NCI-H748 treated with DMSO at 0.1 percent for 48 hours (cell line): ENCODE results near the gene ZNF837.
A peak's percentile ranks its signal among the peaks of the same experiment; 100 is the strongest.
"Not testable (repeated sequence)": the region's sequence is repeated elsewhere in the genome, so short reads cannot be mapped to it uniquely, and the experiment has no call there.

Experiments
- DNase-seq: peaks from one replicate; lab custom pipeline; 2025; lab: John Stamatoyannopoulos, UW

ZNF837 gene

DNA sequence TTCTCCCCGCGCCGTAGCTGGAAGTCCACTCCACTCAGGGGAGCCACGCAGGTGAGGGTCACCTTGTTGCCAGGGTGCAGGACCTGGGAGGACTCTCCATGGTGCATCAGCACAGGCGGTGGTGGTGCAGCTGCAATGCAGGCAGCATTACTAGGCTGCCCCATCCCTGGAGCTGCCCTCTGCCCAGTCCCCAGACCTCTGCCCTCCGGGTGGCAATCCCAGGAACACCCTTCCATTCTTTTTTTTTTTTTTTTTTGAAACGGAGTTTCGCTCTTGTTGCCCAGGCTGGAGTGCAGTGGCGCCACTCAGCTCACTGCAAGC is 29.3 kb downstream of the ZNF837 start:
- DNase-seq, result no peak

DNA sequence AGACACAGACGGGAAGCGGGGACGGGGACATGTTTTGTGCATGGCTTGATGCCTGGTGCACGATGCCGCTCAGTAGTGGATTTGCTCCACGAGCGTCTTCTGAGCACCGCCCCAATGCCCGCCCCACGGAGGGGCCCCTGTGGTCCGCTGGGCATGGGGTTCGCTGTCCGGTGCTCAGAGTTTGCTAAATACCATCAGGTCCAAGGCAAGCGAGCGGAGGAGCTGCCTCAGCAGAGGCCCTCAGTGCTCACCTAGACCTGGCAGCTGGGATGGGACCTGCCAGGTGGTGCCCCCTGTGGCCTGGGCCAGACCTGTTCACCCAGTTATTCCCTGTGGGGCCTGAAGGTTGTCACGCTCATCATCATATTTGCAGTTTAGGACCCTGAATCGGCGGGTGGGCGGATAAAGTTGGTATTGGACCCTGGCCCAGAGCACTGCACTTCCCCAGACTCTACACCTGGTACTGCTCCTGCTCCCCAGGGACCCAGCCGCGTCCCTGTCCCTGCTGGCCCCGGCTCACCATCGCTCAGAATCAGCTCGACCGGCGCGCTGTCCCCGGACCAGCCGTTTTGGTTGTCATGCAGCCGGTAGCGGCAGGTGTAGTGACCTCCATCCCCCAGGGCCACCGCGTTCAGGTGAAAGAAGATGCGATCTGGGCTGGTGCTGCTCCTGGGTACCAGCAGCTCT is 29.8 kb downstream of the ZNF837 start:
- DNase-seq, result no peak

DNA sequence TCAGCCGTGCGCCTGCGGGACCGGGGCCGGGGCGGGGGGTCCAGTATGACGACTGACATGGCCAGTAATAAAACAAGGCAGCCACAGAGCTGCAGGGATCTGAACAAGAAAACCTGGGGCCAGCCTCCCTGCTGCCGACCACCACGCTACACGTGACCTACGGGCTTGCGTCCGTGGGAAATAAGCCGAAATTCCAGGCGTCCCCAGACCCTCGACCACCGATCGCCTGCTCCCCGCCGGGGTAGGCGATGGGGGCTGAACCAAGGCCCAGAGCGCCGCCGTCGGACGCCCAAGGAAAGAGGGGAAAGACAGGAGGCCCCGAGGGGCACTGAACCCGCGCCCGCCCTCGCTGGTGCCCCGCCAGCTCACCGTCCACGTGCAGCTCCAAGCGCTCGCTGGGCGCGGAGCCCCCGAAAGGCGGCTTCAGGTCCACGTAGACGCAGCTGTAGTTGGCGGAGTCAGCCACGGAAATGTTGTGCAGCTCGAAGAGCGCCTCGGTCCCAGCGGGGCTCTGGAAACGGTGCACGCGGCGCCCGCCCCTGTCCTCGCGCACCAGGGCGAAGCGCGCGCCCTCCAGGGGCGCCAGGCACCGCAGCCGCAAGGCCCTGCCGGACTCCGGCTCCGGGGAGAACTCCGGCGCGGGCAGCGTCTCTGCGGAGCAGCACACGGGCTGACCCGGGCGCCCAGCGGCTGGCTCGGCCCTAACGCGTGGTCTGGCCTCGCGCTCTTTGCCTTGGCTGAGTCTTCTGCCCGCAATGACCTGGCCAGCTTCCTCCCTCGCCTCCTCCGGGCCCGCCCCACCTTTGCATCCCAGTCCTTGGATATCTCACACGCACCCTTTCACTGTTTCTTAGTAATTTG is 30.6 kb downstream of the ZNF837 start:
- no peak for DNase-seq

DNA sequence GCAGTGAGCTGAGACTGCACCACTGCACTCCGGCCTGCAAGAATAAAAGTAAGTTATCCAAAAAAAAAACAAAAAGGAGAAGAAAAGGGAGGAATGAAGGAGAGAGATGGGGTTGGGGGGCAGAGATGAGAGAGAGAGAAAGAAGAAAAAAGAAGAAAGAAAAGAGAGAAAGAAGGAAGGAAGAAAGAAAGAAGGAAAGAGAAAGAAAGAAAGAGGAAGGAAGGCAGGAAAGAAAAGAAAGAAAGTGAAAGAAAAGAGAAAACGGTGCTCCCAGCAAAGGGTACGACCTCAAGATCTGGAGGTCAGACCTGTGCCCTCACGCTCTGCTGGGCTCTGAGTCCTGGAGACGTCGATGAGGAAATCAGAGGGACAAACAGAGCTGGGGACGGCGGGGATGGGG is 31.2 kb downstream of the ZNF837 start:
- DNase-seq, result no peak

DNA sequence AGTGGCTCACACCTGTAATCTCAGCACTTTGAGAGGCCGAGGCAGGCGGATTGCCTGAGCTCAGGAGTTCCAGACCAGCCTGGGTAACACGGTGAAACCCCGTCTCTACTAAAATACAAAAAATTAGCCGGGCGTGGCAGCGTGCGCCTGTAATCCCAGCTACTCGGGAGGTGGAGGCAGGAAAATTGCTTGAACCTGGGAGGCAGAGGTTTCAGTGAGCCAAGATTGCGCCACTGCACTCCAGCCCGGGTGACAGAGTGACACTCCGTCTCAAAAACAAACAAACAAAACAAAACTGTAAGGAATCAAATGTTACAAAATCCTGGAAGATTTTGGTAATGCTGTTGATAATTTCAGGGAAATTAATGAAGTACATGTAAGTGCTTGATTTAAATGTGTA is 32.8 kb downstream of the ZNF837 start:
- not testable (repeated sequence) for DNase-seq

DNA sequence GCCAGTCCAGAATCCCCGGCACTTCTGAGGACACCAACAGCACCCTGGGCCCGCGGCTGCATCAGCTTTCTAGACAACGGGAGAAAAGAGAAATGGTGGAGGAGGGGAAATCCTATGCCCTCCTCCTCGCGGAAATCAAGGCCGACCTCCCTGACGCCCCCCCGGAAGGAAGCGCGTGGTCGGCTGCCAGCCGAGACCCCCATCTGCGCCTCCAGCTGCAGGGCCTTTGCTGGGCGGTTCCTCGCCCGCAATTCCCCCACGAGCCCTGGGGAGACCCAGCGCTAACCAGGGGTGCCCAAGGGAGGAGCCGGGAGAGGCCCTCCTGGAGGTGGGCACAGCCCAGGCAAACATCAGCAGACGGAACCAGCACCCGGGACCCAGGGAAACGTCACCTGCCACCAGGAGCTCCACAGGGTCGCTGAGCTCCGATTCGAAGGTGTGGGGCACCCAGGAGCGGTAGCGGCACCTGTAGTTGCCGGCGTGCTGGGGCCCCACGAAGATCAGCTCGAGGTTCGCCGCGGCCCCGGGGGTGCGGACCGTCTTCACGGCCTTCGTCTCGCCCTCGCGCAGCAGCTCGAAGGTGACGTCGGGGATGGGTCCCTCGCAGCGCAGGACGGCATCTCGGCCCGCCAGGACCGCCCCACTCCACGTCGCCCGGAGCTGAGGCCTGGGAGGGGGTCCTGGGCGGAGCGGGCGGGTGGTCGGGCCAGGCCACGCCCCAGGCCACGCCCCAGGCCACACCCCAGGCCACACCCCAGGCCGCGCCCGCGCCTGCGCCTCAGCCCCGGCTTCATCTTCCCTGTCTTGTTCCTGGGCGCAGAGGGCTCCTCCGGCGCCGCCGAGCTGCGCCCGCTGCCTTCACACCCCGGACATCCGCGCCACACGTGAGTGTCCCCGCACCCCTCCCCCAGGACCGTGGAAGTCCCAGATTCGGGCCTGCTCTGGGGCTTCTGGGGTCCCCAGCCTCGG is 33.6 kb downstream of the ZNF837 start:
- peak; percentile 56 for DNase-seq

GRCh38 chr19:58345558-58345957 is 35.3 kb downstream of the ZNF837 start:
- DNase-seq, result no peak

DNA sequence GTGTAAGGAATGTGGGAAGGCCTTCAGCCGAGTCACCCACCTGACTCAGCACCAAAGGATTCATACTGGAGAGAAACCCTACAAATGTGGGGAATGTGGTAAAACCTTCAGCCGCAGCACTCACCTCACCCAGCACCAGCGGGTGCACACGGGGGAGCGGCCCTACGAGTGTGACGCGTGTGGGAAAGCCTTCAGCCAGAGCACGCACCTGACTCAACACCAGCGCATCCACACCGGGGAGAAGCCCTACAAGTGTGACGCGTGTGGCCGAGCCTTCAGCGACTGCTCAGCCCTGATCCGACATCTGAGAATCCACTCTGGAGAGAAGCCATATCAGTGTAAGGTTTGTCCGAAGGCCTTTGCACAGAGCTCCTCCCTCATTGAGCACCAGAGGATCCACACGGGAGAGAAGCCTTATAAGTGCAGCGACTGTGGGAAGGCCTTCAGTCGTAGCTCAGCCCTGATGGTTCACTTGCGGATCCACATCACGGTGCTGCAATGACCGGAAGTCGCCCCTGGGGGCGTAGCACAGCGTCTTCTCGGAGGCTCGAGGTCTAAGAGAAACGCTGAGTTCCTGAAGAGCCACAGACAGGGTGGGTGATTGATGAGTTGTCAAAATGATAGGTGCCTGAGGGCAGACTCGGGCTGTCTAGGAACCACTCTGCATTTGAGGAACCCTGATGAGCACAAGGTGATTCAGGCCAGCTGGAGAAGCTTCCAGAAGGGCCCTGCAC is 41.8 kb downstream of the ZNF837 start:
- no peak for DNase-seq

GRCh38 chr19:58338336-58338735 is 42.5 kb downstream of the ZNF837 start:
- no peak for DNase-seq

- DNase-seq, result no peak
Measured at GRCh38 chr19:58336820-58337219, 44.0 kb downstream of the ZNF837 start.

GRCh38 chr19:58336216-58336615 is 44.6 kb downstream of the ZNF837 start:
- no peak for DNase-seq

DNA sequence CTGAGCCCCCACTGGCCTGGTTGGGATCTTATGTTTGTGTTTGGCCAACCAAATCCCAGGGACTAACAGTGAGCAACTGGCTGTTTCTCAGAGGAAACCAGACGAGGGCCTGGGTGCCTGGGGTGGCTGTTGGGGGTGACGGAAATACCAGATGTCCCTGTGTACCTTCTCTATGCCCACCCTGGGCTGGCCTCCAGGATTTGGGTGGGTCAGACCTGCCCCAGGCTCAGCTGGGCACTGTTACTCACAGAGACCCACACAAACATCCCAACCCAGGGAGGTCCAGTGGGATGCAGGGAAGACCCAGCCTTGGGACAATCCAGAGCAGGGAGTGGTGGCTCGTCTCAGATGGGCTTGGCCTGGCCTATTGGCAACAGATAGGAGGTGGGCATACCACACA is 45.2 kb downstream of the ZNF837 start:
- no peak for DNase-seq

GRCh38 chr19:58334691-58335249 is 46.1 kb downstream of the ZNF837 start:
- no peak for DNase-seq

- no peak for DNase-seq
Measured at GRCh38 chr19:58332697-58333096, 48.1 kb downstream of the ZNF837 start.

GRCh38 chr19:58330458-58330857 is 50.4 kb downstream of the ZNF837 start:
- DNase-seq, result no peak

DNA sequence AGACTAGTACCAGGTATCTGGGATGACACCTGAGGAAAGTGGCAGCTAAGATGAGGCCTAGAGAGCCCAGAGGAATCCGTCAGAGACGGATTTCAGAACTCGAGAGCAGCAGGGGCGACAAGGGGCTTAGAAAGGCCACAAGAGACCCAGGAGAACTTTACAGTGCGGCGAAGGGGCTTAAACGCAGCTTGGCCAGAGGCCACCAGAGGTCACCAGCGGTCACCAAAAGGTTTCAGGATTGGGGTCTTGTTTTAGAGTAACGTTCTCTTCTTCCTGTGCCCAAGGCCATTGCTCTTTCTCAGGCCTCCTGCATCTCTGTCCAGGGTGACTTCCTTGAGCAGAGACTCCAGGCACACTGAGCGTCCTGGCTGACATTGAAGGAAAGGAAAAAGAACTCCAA is 51.8 kb downstream of the ZNF837 start:
- DNase-seq, result no peak

DNA sequence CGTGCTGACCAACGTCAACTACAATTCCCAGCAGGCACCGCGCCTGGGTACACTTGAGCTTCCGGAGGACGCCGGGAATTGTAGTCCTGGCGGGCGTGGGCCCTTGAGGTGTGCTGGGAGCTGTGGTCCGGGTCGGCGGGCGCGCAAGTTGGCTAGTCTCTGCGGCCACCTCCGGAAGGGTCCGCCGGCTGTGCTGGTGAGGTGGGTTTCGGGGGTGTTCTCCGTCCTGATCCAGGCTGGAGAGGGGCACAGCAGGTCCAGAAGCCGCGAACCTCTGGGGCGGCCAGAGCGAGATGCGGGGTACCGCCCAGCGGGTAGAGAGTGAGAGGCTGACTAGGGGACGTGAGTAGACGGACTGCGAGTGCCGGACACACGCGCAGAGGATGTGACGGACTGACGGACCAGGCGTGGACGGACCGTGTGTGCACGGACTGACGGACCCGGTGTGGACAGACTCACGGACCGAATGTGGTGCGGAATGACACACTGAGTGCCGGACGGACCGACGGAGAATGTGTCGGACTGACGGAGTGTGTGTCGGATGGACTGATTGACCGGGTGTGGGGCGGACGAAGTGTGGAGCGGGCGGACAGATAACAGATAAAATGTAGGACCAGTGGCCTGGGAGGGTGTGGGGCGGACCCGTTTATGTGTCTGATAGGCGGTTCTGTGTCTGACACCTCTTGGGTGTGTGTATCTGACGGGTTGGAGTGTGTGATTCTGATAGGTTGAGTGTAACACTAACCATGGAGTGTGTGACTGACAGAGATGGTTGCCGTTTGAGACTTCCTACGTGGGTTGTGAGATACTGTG is 53.7 kb downstream of the ZNF837 start, which contains the start of gene ZSCAN22:
Gene ZSCAN22, plus strand, starts transcription at position 81 of the 813 bp plus-strand sequence. CDS start 7,809 bp downstream, outside the sequence.
- peak; percentile 93 for DNase-seq

- DNase-seq, result no peak
Measured at GRCh38 chr19:58326501-58326913, 54.3 kb downstream of the ZNF837 start.

DNA sequence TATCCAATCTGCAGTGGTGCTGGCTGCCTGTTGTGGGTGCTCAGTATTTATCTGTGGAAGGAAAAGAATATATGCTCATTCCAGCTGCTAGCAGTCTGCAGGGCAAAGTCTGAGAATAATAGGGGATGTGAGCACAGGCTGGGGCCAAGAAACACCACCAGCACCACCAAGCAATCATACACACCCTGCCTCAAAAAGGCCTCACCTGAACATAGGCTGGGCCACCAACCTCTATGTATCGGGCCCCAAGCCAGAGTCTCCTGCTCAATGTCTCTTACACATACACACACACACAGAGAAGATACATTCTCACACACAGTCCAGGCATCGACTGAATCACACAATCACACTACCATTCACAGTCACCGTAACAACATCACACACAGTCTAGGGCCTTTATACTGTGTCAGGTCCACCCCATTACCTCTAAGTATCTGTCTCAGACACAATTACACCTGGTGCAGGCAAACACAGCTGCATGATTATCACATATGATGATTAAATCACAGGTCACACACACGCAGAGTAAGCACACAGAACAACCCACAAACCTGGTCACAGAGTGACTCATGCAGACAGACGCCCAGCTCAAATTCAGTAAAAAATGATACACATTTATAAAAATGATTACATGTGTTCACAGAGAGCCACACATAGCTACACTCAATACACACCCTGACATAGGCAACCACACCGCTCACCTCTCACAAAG is 55.4 kb downstream of the ZNF837 start:
- DNase-seq, result peak; percentile 15

GRCh38 chr19:58319241-58319640 is 61.6 kb downstream of the ZNF837 start:
- no peak for DNase-seq
